Measurements from ENCODE around the gene APOBEC4.

DNA sequence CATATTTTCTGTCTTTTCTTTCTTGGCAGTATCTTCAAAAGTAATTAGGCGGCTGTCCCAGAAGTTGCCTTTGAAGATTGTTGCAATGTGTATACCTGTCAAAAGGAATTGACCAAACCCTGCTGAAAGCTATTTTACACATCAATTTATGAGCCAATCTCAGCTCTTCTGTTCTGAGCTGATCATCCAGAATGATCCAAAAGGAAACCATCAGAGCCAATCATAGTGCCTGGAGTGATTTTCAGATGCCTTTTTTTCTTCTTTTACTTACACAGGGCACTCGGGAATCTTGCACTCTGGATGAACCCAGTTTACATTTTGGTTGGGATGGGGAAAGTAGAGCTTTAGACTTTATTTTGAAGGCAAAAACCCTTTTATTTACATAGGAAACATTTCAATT, 21.8 kb upstream of the APOBEC4 start:
- TF ChIP-seq, protein P1, sequence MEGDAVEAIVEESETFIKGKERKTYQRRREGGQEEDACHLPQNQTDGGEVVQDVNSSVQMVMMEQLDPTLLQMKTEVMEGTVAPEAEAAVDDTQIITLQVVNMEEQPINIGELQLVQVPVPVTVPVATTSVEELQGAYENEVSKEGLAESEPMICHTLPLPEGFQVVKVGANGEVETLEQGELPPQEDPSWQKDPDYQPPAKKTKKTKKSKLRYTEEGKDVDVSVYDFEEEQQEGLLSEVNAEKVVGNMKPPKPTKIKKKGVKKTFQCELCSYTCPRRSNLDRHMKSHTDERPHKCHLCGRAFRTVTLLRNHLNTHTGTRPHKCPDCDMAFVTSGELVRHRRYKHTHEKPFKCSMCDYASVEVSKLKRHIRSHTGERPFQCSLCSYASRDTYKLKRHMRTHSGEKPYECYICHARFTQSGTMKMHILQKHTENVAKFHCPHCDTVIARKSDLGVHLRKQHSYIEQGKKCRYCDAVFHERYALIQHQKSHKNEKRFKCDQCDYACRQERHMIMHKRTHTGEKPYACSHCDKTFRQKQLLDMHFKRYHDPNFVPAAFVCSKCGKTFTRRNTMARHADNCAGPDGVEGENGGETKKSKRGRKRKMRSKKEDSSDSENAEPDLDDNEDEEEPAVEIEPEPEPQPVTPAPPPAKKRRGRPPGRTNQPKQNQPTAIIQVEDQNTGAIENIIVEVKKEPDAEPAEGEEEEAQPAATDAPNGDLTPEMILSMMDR (IDR thresholded peaks at IDR 0.05): no peak
- TF ChIP-seq GABPA (IDR thresholded peaks at IDR 0.05; ENCODE audit: low read depth): no peak
- no peak for TF ChIP-seq GATA2 (CRISPR knock-in tag; IDR thresholded peaks at IDR 0.05)
- TF ChIP-seq CHD2 (IDR thresholded peaks at IDR 0.05; ENCODE audit: low read length, partially characterized antibody): no peak
- no peak for TF ChIP-seq NFIC (IDR thresholded peaks at IDR 0.05; ENCODE audit: borderline replicate concordance)
- TF ChIP-seq, protein P2, sequence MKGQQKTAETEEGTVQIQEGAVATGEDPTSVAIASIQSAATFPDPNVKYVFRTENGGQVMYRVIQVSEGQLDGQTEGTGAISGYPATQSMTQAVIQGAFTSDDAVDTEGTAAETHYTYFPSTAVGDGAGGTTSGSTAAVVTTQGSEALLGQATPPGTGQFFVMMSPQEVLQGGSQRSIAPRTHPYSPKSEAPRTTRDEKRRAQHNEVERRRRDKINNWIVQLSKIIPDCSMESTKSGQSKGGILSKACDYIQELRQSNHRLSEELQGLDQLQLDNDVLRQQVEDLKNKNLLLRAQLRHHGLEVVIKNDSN (IDR thresholded peaks at IDR 0.05; ENCODE audit: borderline replicate concordance, low read depth): no peak
- TF ChIP-seq MEF2A (IDR thresholded peaks at IDR 0.05; ENCODE audit: borderline replicate concordance, low read depth): no peak
- no peak for TF ChIP-seq JUND (IDR thresholded peaks at IDR 0.05)
- no peak for TF ChIP-seq TCF12 (IDR thresholded peaks at IDR 0.05)
- no peak for TF ChIP-seq RXRA (IDR thresholded peaks at IDR 0.05; ENCODE audit: borderline replicate concordance, low read depth)
- no peak for TF ChIP-seq FOXJ3 (CRISPR knock-in tag; IDR thresholded peaks at IDR 0.05)
- TF ChIP-seq SIN3A (IDR thresholded peaks at IDR 0.05; ENCODE audit: borderline replicate concordance, low read depth, low read length): no peak

Measured in SK-N-SH (cell line).